Immature natural killer cell (primary cell): ENCODE results near the gene MAPK8IP1. TPM values are rescaled to one million over a fixed set of nuclear protein-coding genes. Genes with fewer than 3 reads are reported as not detected.
A peak's percentile ranks its signal among the peaks of the same experiment; 100 is the strongest.
"Not testable (repeated sequence)": the region's sequence is repeated elsewhere in the genome, so short reads cannot be mapped to it uniquely, and the experiment has no call there.

ENCODE experiments used
- DNase-seq, 3 donors: peaks; one replicate each; pipeline ENCODE4 v3.0.0; 2022; ENCODE audit warnings: mixed read lengths in 1 of 3
- H3K27ac Mint-ChIP-seq, 6 donors: one replicate each; pipeline ENCODE4 v1.8.0; 2020; ENCODE audit warnings: mixed read lengths in 6 of 6, mild to moderate bottlenecking in 5 of 6, inconsistent platforms in 4 of 6, moderate library complexity in 3 of 6
- H3K27me3 Mint-ChIP-seq, 3 donors: one replicate each; pipeline ENCODE4 v1.8.0; 2020 to 2021; ENCODE audit warnings: low read depth in 3 of 3, mild to moderate bottlenecking in 3 of 3, mixed read lengths in 3 of 3, moderate library complexity in 3 of 3, inconsistent platforms in 1 of 3
- H3K36me3 Mint-ChIP-seq, 3 donors: one replicate each; pipeline ENCODE4 v1.8.0; 2020; ENCODE audit warnings: mixed read lengths in 3 of 3, inconsistent platforms in 2 of 3, mild to moderate bottlenecking in 2 of 3
- H3K4me1 Mint-ChIP-seq, 2 donors: one replicate each; pipeline ENCODE4 v1.8.0; 2020; ENCODE audit warnings: inconsistent platforms in 2 of 2, mild to moderate bottlenecking in 2 of 2, mixed read lengths in 2 of 2, moderate library complexity in 1 of 2
- H3K4me3 Mint-ChIP-seq, 5 donors: one replicate each; pipeline ENCODE4 v1.8.0; 2020; ENCODE audit warnings: mild to moderate bottlenecking in 5 of 5, mixed read lengths in 5 of 5, inconsistent platforms in 3 of 5, moderate library complexity in 3 of 5
- H3K9me3 Mint-ChIP-seq, 6 donors: one replicate each; pipeline ENCODE4 v1.8.0; 2020; ENCODE audit warnings: mild to moderate bottlenecking in 6 of 6, mixed read lengths in 6 of 6, inconsistent platforms in 4 of 6, moderate library complexity in 3 of 6
- polyA plus RNA-seq, 3 donors: library from polyadenylated mRNA; unstranded; fragments of 300-500 nt; fragmentation: Illumina TruSeq; gene quantifications; one replicate each; pipeline ENCODE4 v1.2.3, GENCODE V29; 2021

MAPK8IP1 gene
- polyA plus RNA-seq, 3 donors from 2014 or later = 0.08 to 0.09 TPM; not detected in 1

DNA sequence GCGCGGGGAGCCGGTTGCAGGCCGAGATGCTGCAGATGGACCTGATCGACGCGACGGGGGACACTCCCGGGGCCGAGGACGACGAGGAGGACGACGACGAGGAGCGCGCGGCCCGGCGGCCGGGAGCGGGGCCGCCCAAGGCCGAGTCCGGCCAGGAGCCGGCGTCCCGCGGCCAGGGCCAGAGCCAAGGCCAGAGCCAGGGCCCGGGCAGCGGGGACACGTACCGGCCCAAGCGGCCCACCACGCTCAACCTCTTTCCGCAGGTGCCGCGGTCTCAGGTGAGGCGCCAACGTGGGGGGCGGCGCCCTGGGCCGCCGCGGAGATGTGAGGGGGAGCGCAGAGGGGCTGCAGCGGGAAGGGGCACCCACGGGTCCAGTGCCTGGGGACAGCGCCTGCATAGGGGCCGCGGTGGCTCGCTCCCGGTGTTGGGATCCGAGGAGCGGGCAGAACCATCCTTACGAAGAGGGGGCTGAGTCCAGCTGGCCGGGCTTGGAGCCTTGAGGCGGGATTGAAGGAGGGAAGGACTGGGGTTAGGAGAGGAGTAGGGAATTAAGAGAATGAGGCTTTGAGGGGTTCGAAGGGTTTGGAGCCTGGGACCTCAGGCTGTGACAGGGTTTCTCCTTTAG is 14.8 kb downstream of the MAPK8IP1 start:
- Mint-ChIP-seq H3K27ac (peak overlapping the region in 3 of 6 donors; percentile 32 to 61 (median 35)), H3K4me3 (peak overlapping the region; percentile 48 to 75 (median 72)), H3K27me3 (peaks cover 6 to 13% (median 12%) of the 10 kb centered on the region in 3 donors)
- not testable (repeated sequence) for H3K4me1 Mint-ChIP-seq, DNase-seq, H3K36me3 Mint-ChIP-seq, H3K9me3 Mint-ChIP-seq

DNA sequence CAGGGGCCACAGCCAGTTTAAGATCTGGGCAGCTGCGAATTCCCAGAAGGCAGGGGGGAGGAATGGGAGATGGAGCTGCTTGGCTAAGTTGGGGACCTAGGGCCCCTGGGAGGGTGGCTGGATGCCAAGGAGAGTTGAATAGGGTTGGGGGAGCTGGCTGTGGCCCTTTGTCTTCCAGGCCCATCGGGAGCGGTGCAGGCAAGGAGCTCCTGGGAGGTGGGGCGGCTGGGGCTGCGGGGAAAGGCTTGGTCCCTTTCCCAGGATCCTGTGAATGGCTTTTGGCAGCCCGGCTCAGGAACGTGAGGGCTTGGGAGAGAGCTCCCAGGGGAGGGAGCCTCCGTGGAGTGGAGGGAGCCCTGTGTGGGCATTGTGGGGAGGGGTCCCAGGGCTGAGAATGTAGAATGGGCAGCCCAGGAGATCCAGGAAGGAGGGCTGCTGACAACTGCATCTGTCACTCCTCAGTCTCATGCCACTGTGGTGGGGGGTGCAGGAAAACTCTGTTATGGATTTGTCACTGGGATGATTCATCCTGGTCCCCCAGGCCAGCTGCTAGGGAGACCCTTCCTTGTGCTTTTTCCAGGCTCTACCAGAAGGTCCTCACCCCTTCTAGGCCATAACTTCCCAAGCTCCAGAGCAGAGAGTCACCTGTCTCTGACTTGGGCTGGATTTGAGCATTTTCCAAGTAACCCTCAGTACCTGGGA is 15.6 kb downstream of the MAPK8IP1 start:
- Mint-ChIP-seq H3K27ac (peak overlapping the region in 2 of 6 donors; percentile 32 to 35), H3K9me3 (no peaks in the 10 kb centered on the region), H3K4me1 (peaks cover 2 to 11% of the 10 kb centered on the region in 2 donors), H3K4me3 (peak overlapping the region; percentile 48 to 75 (median 72)), H3K27me3 (peaks cover 6 to 14% (median 13%) of the 10 kb centered on the region in 3 donors), H3K36me3 (no peaks in the 10 kb centered on the region)
- no peak for DNase-seq

GRCh38 chr11:45901626-45902025 is 16.2 kb downstream of the MAPK8IP1 start:
- Mint-ChIP-seq H3K36me3 (no peaks in the 10 kb centered on the region), H3K9me3 (no peaks in the 10 kb centered on the region), H3K27me3 (peaks cover 6 to 15% (median 14%) of the 10 kb centered on the region in 3 donors), H3K27ac (no peak overlapping the region), H3K4me1 (peaks cover 7 to 17% of the 10 kb centered on the region in 2 donors), H3K4me3 (peak overlapping the region in 4 of 5 donors; percentile 9 to 47 (median 20))
- no peak for DNase-seq

DNA sequence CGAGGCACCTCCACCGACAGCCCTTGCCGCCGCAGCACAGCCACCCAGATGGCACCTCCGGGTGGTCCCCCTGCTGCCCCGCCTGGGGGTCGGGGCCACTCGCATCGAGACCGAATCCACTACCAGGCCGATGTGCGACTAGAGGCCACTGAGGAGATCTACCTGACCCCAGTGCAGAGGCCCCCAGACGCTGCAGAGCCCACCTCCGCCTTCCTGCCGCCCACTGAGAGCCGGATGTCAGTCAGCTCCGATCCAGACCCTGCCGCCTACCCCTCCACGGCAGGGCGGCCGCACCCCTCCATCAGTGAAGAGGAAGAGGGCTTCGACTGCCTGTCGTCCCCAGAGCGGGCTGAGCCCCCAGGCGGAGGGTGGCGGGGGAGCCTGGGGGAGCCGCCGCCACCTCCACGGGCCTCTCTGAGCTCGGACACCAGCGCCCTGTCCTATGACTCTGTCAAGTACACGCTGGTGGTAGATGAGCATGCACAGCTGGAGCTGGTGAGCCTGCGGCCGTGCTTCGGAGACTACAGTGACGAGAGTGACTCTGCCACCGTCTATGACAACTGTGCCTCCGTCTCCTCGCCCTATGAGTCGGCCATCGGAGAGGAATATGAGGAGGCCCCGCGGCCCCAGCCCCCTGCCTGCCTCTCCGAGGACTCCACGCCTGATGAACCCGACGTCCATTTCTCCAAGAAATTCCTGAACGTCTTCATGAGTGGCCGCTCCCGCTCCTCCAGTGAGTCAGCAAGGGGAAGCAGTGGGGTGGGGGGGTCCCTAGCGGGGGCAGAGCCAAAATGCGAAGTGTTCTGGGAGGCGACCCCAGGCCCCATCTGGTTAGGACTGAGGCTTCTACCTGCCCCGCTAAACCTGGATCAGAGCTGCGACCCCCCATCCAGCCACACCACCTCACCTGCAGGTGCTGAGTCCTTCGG is 17.3 kb downstream of the MAPK8IP1 start:
- H3K27ac Mint-ChIP-seq = no peak overlapping the region
- peaks cover 4 to 14% (median 12%) of the 10 kb centered on the region in 3 donors for H3K27me3 Mint-ChIP-seq
- H3K9me3 Mint-ChIP-seq = no peaks in the 10 kb centered on the region
- peaks cover 13 to 19% of the 10 kb centered on the region in 2 donors for H3K4me1 Mint-ChIP-seq
- DNase-seq = no peak
- no peak overlapping the region for H3K4me3 Mint-ChIP-seq
- no peaks in the 10 kb centered on the region for H3K36me3 Mint-ChIP-seq

- Mint-ChIP-seq H3K4me3 (no peak overlapping the region), H3K9me3 (no peaks in the 10 kb centered on the region), H3K27me3 (peaks cover 7 to 14% (median 7%) of the 10 kb centered on the region in 3 donors), H3K27ac (peak overlapping the region in 2 of 6 donors; percentile 9 to 14), H3K4me1 (peaks cover 13 to 16% of the 10 kb centered on the region in 2 donors), H3K36me3 (no peaks in the 10 kb centered on the region)
- no peak for DNase-seq
Observed at GRCh38 chr11:45904309-45904915, 19.0 kb downstream of the MAPK8IP1 start.

GRCh38 chr11:45905095-45905494 is 19.6 kb downstream of the MAPK8IP1 start:
- H3K27me3 Mint-ChIP-seq = peaks cover 7 to 14% (median 7%) of the 10 kb centered on the region in 3 donors
- no peaks in the 10 kb centered on the region for H3K36me3 Mint-ChIP-seq
- DNase-seq = no peak
- peaks cover 13 to 16% of the 10 kb centered on the region in 2 donors for H3K4me1 Mint-ChIP-seq
- no peak overlapping the region for H3K4me3 Mint-ChIP-seq
- H3K9me3 Mint-ChIP-seq = no peaks in the 10 kb centered on the region
- H3K27ac Mint-ChIP-seq = no peak overlapping the region

DNA sequence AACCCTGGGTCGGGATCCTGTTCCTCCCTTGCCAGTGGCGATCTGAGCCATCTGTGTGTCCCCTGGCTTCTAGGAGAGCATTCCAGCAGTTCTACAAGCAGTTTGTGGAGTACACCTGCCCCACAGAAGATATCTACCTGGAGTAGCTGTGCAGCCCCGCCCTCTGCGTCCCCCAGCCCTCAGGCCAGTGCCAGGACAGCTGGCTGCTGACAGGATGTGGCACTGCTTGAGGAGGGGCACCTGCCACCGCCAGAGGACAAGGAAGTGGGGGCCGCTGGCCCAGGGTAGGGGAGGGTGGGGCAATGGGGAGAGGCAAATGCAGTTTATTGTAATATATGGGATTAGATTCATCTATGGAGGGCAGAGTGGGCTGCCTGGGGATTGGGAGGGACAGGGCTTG is 20.1 kb downstream of the MAPK8IP1 start:
- H3K27me3 Mint-ChIP-seq = peaks cover 5 to 13% (median 7%) of the 10 kb centered on the region in 3 donors
- not testable (repeated sequence) for H3K4me3 Mint-ChIP-seq, DNase-seq, H3K27ac Mint-ChIP-seq, H3K9me3 Mint-ChIP-seq, H3K36me3 Mint-ChIP-seq
- H3K4me1 Mint-ChIP-seq = peaks cover 13 to 15% of the 10 kb centered on the region in 2 donors

DNA sequence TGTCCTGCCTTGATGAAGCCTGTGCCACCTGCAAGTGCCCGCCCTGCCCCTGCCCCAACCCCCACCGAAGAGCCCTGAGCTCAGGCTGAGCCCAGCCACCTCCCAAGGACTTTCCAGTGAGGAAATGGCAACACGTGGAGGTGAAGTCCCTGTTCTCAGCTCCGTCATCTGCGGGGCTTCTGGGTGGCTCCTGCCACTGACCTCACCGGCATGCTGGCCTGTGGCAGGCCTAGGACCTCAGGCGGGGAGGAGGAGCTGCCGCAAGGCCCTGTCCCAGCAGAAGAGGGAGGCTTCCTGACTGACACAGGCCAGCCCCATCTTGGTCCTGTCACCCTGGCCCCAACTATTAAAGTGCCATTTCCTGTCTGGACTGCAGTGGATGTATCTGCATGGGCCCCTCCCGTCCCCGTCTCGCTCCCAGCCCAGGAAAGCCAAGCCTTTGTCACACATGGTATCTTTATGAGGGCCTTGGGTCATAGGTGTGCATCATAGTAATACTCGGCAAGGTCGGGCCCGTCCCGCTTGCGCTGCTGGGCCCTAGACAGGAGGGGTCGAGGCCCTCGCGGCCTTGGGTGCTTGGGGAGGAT is 20.7 kb downstream of the MAPK8IP1 start:
- Mint-ChIP-seq H3K36me3 (peaks cover 0 to 5% (median 0%) of the 10 kb centered on the region in 3 donors), H3K27ac (peak overlapping the region in 5 of 6 donors; percentile 37 to 76 (median 50)), H3K27me3 (peaks cover 4 to 8% (median 7%) of the 10 kb centered on the region in 3 donors), H3K4me3 (no peak overlapping the region), H3K4me1 (peaks cover 13 to 15% of the 10 kb centered on the region in 2 donors), H3K9me3 (no peaks in the 10 kb centered on the region)
- peak in 2 of 3 donors; percentile 33 to 41 for DNase-seq

DNA sequence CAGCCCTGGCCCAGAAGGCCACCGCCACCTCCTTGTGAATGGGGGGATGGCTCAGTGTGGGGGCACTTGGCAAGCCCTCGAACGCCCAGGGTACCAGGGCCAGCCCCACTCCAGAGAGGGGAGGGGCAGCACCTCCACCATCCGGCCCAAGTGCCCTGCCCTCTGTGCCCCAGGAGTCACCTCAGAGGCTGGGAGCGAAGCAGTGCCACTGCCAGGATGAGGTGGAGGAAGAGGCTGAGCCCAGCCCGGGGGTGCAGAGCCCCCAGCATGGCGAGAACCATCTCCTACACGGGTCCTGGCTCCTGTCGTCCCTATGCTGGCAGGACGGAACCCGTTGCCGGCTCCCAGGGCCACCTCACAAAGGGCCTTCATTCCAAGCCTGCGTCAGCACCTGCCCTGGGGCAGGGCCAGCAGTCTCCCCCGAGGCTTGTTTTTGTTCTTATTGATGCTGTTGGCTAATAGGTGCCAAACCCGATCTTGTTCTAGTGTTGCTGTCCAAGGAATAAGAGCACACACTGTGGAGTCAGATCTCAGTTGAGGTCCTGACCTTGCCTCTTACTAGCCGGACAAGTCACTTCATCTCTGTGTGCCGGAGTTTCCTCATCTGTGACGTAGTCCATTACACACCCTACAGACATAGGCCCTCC is 21.6 kb downstream of the MAPK8IP1 start, which contains the start of gene FREY1:
FREY1 (minus strand) TSS at position 307 of the 647 bp plus-strand sequence; CDS start at position 281, 26 bp downstream.
- Mint-ChIP-seq H3K27ac (peak within 1 kb of the TSS in 5 of 6 donors; percentile 37 to 76 (median 50)), H3K36me3 (peaks cover 0 to 9% (median 0%) of the 10 kb centered on the region in 3 donors), H3K4me1 (peaks cover 13 to 15% of the 10 kb centered on the region in 2 donors), H3K27me3 (peaks cover 2 to 7% (median 4%) of the 10 kb centered on the region in 3 donors), H3K9me3 (no peaks in the 10 kb centered on the region), H3K4me3 (no peak within 1 kb of the TSS)
- DNase-seq = no peak

GRCh38 chr11:45907911-45908370 is 22.5 kb downstream of the MAPK8IP1 start:
- H3K9me3 Mint-ChIP-seq = no peaks in the 10 kb centered on the region
- H3K27me3 Mint-ChIP-seq = peaks cover 2 to 4% (median 4%) of the 10 kb centered on the region in 3 donors
- peaks cover 0 to 9% (median 0%) of the 10 kb centered on the region in 3 donors for H3K36me3 Mint-ChIP-seq
- H3K27ac Mint-ChIP-seq = no peak overlapping the region
- no peak for DNase-seq
- H3K4me1 Mint-ChIP-seq = peaks cover 13 to 15% of the 10 kb centered on the region in 2 donors
- no peak overlapping the region for H3K4me3 Mint-ChIP-seq

GRCh38 chr11:45909594-45910475 is 24.4 kb downstream of the MAPK8IP1 start:
- H3K27me3 Mint-ChIP-seq = peaks cover 2 to 3% (median 2%) of the 10 kb centered on the region in 3 donors
- no peak overlapping the region for H3K4me3 Mint-ChIP-seq
- no peak for DNase-seq
- H3K9me3 Mint-ChIP-seq = no peaks in the 10 kb centered on the region
- H3K4me1 Mint-ChIP-seq = peaks cover 13 to 14% of the 10 kb centered on the region in 2 donors
- peaks cover 0 to 9% (median 0%) of the 10 kb centered on the region in 3 donors for H3K36me3 Mint-ChIP-seq
- H3K27ac Mint-ChIP-seq = no peak overlapping the region
